ACC112 (cell line): ENCODE measurements around the gene TP63.
"Not testable (repeated sequence)": the region's sequence is repeated elsewhere in the genome, so short reads cannot be mapped to it uniquely, and the experiment has no call there.

Experiments
- H2AFZ ChIP-seq: fragments of 200-600 bp; sonication (generic); one replicate; pipeline ENCODE4 v1.6.0; 2017; ENCODE audit warnings: antibody characterized with exemption, low read length; ENCODE audit not compliant: unreplicated experiment
- H3K27ac ChIP-seq: fragments of 200-600 bp; sonication (generic); 2 replicates; pipeline ENCODE4 v1.5.1; 2014; ENCODE audit warnings: low read depth, mild to moderate bottlenecking, antibody characterized with exemption, low read length, moderate library complexity
- H3K27me3 ChIP-seq: fragments of 200-600 bp; sonication (generic); 2 replicates; pipeline ENCODE4 v1.6.1; 2014; ENCODE audit warnings: mild to moderate bottlenecking, antibody characterized with exemption, low read length, moderate library complexity, mixed read lengths; ENCODE audit not compliant: insufficient read depth
- H3K36me3 ChIP-seq: fragments of 200-600 bp; sonication (generic); 2 replicates; pipeline ENCODE4 v1.6.1; 2016; ENCODE audit warnings: mild to moderate bottlenecking, antibody characterized with exemption, low read length, moderate library complexity, mixed read lengths; ENCODE audit not compliant: insufficient read depth
- H3K4me1 ChIP-seq: fragments of 200-600 bp; sonication (generic); one replicate; pipeline ENCODE4 v1.6.1; 2016; ENCODE audit warnings: low read length, mixed read lengths; ENCODE audit not compliant: insufficient read depth, unreplicated experiment, control insufficient read depth
- H3K4me3 ChIP-seq: fragments of 200-600 bp; sonication (generic); 2 replicates; pipeline ENCODE4 v1.5.1; 2014; ENCODE audit warnings: mild to moderate bottlenecking, low read depth, low read length
- H3K79me2 ChIP-seq: fragments of 200-600 bp; sonication (generic); one replicate; pipeline ENCODE4 v1.6.0; 2016; ENCODE audit warnings: low read length; ENCODE audit not compliant: control insufficient read depth, unreplicated experiment, insufficient read depth

Gene TP63

GRCh38 chr3:189638276-189639031, 7.3 kb downstream of the TP63 start:
- H3K36me3 ChIP-seq, result no peaks in the 10 kb centered on the region
- no peak overlapping the region for H3K4me3 ChIP-seq
- no peaks in the 10 kb centered on the region for H3K79me2 ChIP-seq
- no peak overlapping the region for H2AFZ ChIP-seq
- H3K27ac ChIP-seq, result no peak overlapping the region
- no peaks in the 10 kb centered on the region for H3K4me1 ChIP-seq
- no peaks in the 10 kb centered on the region for H3K27me3 ChIP-seq

- H2AFZ ChIP-seq, result no peak overlapping the region
- no peaks in the 10 kb centered on the region for H3K4me1 ChIP-seq
- no peak overlapping the region for H3K4me3 ChIP-seq
- H3K79me2 ChIP-seq, result no peaks in the 10 kb centered on the region
- H3K36me3 ChIP-seq, result no peaks in the 10 kb centered on the region
- H3K27me3 ChIP-seq, result no peaks in the 10 kb centered on the region
- H3K27ac ChIP-seq, result no peak overlapping the region
Measured at GRCh38 chr3:189641776-189642175, 10.6 kb downstream of the TP63 start.

DNA sequence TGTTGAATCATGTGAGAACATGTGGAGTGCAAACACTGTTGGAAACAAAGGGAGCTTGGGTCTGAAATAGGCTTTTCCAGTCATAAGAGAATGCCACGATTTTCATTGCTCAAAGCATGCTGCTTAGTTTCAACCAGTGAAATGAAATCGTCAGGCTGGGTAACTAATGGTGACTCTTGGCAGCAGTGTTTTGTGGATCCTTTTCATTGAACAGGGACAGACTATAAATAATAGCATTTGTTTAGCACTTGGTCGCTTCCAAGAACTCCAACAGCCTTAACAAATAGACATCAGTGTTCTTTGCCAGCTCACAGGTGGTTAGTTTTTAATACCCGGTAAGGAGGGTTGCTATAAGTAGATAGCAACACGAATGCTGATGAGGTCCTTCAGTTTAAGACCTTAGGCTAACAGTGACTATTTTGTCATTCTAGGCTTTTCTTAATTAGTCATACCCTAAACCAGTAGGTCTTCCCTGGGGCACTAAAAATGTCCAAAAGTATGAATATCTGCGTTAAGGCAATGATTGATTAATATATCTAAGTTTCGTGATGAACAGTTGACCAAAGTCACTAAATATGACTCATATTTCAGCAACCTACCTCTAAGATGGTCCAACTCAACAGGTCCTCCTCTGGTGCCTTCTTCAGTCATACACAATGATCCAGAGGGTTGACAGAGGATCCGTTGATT, 15.8 kb downstream of the TP63 start:
- no peak overlapping the region for H2AFZ ChIP-seq
- no peak overlapping the region for H3K27ac ChIP-seq
- no peaks in the 10 kb centered on the region for H3K27me3 ChIP-seq
- no peak overlapping the region for H3K4me3 ChIP-seq
- no peaks in the 10 kb centered on the region for H3K36me3 ChIP-seq
- H3K4me1 ChIP-seq, result no peaks in the 10 kb centered on the region
- no peaks in the 10 kb centered on the region for H3K79me2 ChIP-seq

DNA sequence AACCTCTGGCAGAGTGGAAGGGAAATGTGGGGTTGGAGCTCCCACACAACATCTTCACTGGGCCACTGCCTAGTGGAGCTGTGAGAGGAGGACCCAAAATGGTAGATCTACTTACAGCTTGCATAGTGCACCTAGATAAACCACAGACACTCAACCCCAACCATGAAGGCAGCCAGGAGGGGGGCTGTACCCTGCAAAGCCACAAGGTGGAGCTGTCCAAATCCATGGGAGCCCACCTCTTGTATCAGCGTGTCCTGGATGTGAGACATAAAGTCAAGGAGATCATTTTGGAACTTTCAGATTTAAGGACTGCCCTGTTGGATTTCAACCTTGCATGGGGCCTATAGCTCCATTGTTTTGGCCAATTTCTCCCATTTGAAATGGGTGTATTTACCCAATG, 20.9 kb downstream of the TP63 start:
- Histone ChIP-seq H3K4me3 (no peak overlapping the region), H3K27me3 (no peaks in the 10 kb centered on the region), H3K36me3 (no peaks in the 10 kb centered on the region; the same call in 1 of the 2 replicates), H2AFZ (no peak overlapping the region), H3K27ac (no peak overlapping the region), H3K4me1 (no peaks in the 10 kb centered on the region), H3K79me2 (no peaks in the 10 kb centered on the region)

- no peak overlapping the region for H3K4me3 ChIP-seq
- no peaks in the 10 kb centered on the region for H3K79me2 ChIP-seq
- no peak overlapping the region for H2AFZ ChIP-seq
- H3K27ac ChIP-seq, result no peak overlapping the region
- no peaks in the 10 kb centered on the region for H3K4me1 ChIP-seq
- H3K36me3 ChIP-seq, result no peaks in the 10 kb centered on the region; the same call in 1 of the 2 replicates
- no peaks in the 10 kb centered on the region for H3K27me3 ChIP-seq
Measured at GRCh38 chr3:189655617-189656016, 24.4 kb downstream of the TP63 start.

DNA sequence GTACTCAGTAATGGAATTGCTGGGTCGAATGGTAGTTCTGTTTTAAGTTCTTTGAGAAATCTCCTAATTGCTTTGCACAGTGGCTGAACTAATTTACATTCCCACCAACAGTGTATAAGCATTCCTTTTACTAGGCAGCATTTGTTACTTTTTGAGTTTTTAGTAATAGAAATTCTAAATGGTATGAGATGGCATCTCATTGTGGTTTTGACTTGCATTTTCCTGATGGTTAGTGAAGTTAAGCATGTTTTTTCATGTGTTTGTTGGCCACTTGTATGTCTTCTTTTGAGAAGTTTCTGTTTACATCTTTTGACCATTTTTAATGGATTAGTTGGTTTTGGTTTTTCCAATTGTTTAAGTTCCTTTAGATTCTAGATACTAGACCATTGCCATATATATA, 28.4 kb downstream of the TP63 start:
- Histone ChIP-seq H3K36me3 (no peaks in the 10 kb centered on the region; the same call in 1 of the 2 replicates), H3K27ac (no peak overlapping the region), H3K79me2 (no peaks in the 10 kb centered on the region), H3K27me3 (no peaks in the 10 kb centered on the region), H3K4me3 (no peak overlapping the region), H3K4me1 (peaks cover 10% of the 10 kb centered on the region), H2AFZ (no peak overlapping the region)

- no peaks in the 10 kb centered on the region for H3K79me2 ChIP-seq
- peak overlapping the region; percentile 67 for H3K27ac ChIP-seq
- H3K27me3 ChIP-seq, result no peaks in the 10 kb centered on the region
- H3K4me1 ChIP-seq, result peaks cover 19% of the 10 kb centered on the region
- H3K36me3 ChIP-seq, result no peaks in the 10 kb centered on the region
- H2AFZ ChIP-seq, result peak overlapping the region; percentile 63
- H3K4me3 ChIP-seq, result no peak overlapping the region
Measured at GRCh38 chr3:189664311-189664710, 33.1 kb downstream of the TP63 start.

DNA sequence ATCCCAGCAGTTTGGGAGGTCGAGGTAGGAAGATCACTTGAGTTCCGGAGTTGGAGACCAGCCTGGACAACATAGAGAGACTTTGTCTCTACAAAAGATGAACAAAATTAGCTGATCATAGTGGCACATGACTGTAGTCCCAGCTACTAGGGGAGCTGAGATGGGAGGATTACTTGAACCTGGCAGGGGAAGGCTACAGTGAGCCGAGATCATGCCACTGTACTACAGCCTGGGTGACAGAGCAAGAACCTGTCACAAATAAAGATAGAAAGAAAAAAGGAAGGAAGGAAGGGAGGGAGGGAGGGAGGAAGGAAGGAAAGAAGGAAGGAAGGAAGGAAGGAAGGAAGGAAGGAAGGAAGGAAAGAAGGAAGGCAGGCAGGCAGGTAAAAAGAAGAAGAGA, 41.2 kb downstream of the TP63 start:
- H3K4me3 ChIP-seq, H3K36me3 ChIP-seq, H3K4me1 ChIP-seq, H2AFZ ChIP-seq, H3K27me3 ChIP-seq, H3K79me2 ChIP-seq, H3K27ac ChIP-seq: not testable (repeated sequence)

DNA sequence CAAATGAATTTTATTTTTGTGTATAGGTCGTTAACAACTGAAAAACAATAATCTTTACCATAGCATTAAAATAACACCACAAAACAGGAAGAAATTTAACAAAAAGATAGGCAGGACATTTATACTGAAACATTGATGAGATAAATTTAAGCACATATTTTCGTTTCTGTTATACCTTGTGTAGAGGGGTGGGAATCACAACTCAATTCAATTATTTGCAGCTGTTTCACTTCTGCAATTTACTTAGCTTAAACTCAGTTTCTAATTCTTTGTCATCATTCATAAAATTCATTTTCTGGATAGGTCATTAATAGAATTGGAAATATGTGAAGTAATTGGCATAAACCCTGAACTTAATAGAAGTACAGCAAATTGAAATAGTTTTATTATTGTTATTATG, 42.3 kb downstream of the TP63 start:
- Histone ChIP-seq H3K36me3 (no peaks in the 10 kb centered on the region), H3K4me3 (no peak overlapping the region), H3K27me3 (no peaks in the 10 kb centered on the region), H3K79me2 (no peaks in the 10 kb centered on the region), H2AFZ (no peak overlapping the region), H3K4me1 (no peaks in the 10 kb centered on the region), H3K27ac (no peak overlapping the region)

GRCh38 chr3:189674249-189674913, 43.2 kb downstream of the TP63 start:
- no peaks in the 10 kb centered on the region for H3K4me1 ChIP-seq
- no peaks in the 10 kb centered on the region for H3K27me3 ChIP-seq
- no peaks in the 10 kb centered on the region for H3K79me2 ChIP-seq
- no peak overlapping the region for H2AFZ ChIP-seq
- no peak overlapping the region for H3K27ac ChIP-seq
- H3K36me3 ChIP-seq, result no peaks in the 10 kb centered on the region
- no peak overlapping the region for H3K4me3 ChIP-seq
